Endodermal cell (in vitro differentiated cells): ENCODE measurements around the gene DNAAF9. TPM values are rescaled to one million over a fixed set of nuclear protein-coding genes. Genes with fewer than 3 reads are reported as not detected.

ENCODE experiments used
- DNase-seq: peaks from one replicate; pipeline ENCODE4 v3.0.0-alpha.2; 2017
- H3K27ac ChIP-seq: 2 replicates; pipeline ENCODE4 v1.5.1; 2013; ENCODE audit warnings: mild to moderate bottlenecking, low read depth, low read length, moderate library complexity
- H3K27me3 ChIP-seq: 2 replicates; pipeline ENCODE4 v1.6.1; 2013; ENCODE audit warnings: mild to moderate bottlenecking, low read length, moderate library complexity; ENCODE audit not compliant: insufficient read depth, control insufficient read depth, poor library complexity, severe bottlenecking
- H3K36me3 ChIP-seq: 2 replicates; pipeline ENCODE4 v1.7.0; 2013; ENCODE audit warnings: mild to moderate bottlenecking, low read length, moderate library complexity; ENCODE audit not compliant: control insufficient read depth, insufficient read depth
- H3K4me1 ChIP-seq: one replicate; pipeline ENCODE4 v1.7.0; 2013; ENCODE audit warnings: low read length; ENCODE audit not compliant: control insufficient read depth, insufficient read depth
- H3K4me3 ChIP-seq: 2 replicates; pipeline ENCODE4 v1.5.1; 2013; ENCODE audit warnings: mild to moderate bottlenecking, low read length, moderate library complexity
- H3K9ac ChIP-seq: 2 replicates; pipeline ENCODE4 v1.6.1; 2013; ENCODE audit warnings: mild to moderate bottlenecking, low read length, moderate library complexity; ENCODE audit not compliant: poor library complexity, severe bottlenecking; ENCODE audit errors: extremely low read depth
- H3K9me3 ChIP-seq: 2 replicates; pipeline ENCODE4 v1.6.1; 2013; ENCODE audit warnings: mild to moderate bottlenecking, low read length, moderate library complexity; ENCODE audit not compliant: control insufficient read depth
- H3K27ac Mint-ChIP-seq: 2 replicates; pipeline ENCODE4 v1.8.0; 2020; ENCODE audit warnings: mixed read lengths
- H3K27me3 Mint-ChIP-seq: 2 replicates; pipeline ENCODE4 v1.8.0; 2021; ENCODE audit warnings: mild to moderate bottlenecking, mixed read lengths; ENCODE audit not compliant: insufficient read depth
- H3K36me3 Mint-ChIP-seq: 2 replicates; pipeline ENCODE4 v1.8.0; 2020; ENCODE audit warnings: low read depth, mixed read lengths
- H3K4me1 Mint-ChIP-seq: 2 replicates; pipeline ENCODE4 v1.8.0; 2020; ENCODE audit warnings: mixed read lengths
- H3K4me3 Mint-ChIP-seq: 2 replicates; pipeline ENCODE4 v1.8.0; 2020; ENCODE audit warnings: mild to moderate bottlenecking, moderate library complexity, mixed read lengths
- H3K9me3 Mint-ChIP-seq: 2 replicates; pipeline ENCODE4 v1.8.0; 2020; ENCODE audit warnings: mild to moderate bottlenecking, mixed read lengths
- CTCF ChIP-seq: fragments of 200-600 bp; sonication (generic); conservative IDR thresholded peaks from 2 replicates; pipeline ENCODE4 v1.5.0; 2021; ENCODE audit warnings: antibody characterized with exemption, mild to moderate bottlenecking
- WGBS, 2 experiments: methylation state at CpG; one replicate each; pipeline versions ENCODE4 v1.1.5 to v1.1.7; 2013; ENCODE audit warnings: missing lambda C conversion rate in 2 of 2, mixed read lengths in 1 of 2; ENCODE audit not compliant: insufficient coverage in 1 of 2, insufficient read length in 1 of 2; 5-methylcytosine and 5-hydroxymethylcytosine counted together
- total RNA-seq, 2 donors: library from RNA; stranded (reverse); fragmentation: NEBNext Ultra II Directional in 1 of 2; extraction: Animal tissue kit (Norgen Biotek cat#: 25700) in 1 of 2; gene quantifications; 2 replicates in 1 of 2; 3 replicates in 1 of 2; pipeline ENCODE4 v1.2.1, GENCODE V29; 2021

DNAAF9 gene
- total RNA-seq, 2 donors from 2014 or later: 9.6 to 12.1 TPM

- no peak overlapping the region for H3K9ac ChIP-seq
- DNase-seq: no peak
- H3K27me3 ChIP-seq: peaks cover 6% of the 10 kb centered on the region
- no peaks in the 10 kb centered on the region for H3K9me3 Mint-ChIP-seq
- peaks cover 21% of the 10 kb centered on the region for H3K27me3 Mint-ChIP-seq
- no peak overlapping the region for H3K4me3 ChIP-seq
- H3K36me3 ChIP-seq: no peaks in the 10 kb centered on the region
- H3K36me3 Mint-ChIP-seq: no peaks in the 10 kb centered on the region
- WGBS, 2 experiments: 92 to 94% methylated on average over 9 to 10 of the region's 10 CpGs
- no peak for TF ChIP-seq CTCF
- no peak overlapping the region for H3K27ac ChIP-seq
- peaks cover 10% of the 10 kb centered on the region for H3K4me1 Mint-ChIP-seq
- peaks cover 4% of the 10 kb centered on the region for H3K4me1 ChIP-seq
- peak overlapping the region; percentile 93 for H3K4me3 Mint-ChIP-seq
- peaks cover 7% of the 10 kb centered on the region for H3K9me3 ChIP-seq
- H3K27ac Mint-ChIP-seq: no peak overlapping the region
Measured at GRCh38 chr20:3409417-3409816, 1.9 kb upstream of the DNAAF9 start.

- peak; percentile 92 for DNase-seq
- Mint-ChIP-seq H3K4me1 (peaks cover 10% of the 10 kb centered on the region), H3K4me3 (peak overlapping the region; percentile 93), H3K9me3 (no peaks in the 10 kb centered on the region), H3K27ac (peak overlapping the region; percentile 98), H3K27me3 (peaks cover 21% of the 10 kb centered on the region), H3K36me3 (no peaks in the 10 kb centered on the region)
- Histone ChIP-seq H3K27ac (no peak overlapping the region), H3K9me3 (peaks cover 7% of the 10 kb centered on the region), H3K27me3 (peaks cover 6% of the 10 kb centered on the region), H3K4me3 (peak overlapping the region; percentile 95), H3K36me3 (no peaks in the 10 kb centered on the region), H3K4me1 (peaks cover 4% of the 10 kb centered on the region), H3K9ac (no peak overlapping the region)
- WGBS, 2 experiments: 1% methylated on average over 24 to 46 of the region's 59 CpGs
- TF ChIP-seq CTCF: no peak
Measured at GRCh38 chr20:3407771-3408637, 535 bp upstream of the DNAAF9 start.

GRCh38 chr20:3406481-3407039 lies 909 bp downstream of the DNAAF9 start:
- peak overlapping the region; percentile 93 for H3K4me3 Mint-ChIP-seq
- peaks cover 10% of the 10 kb centered on the region for H3K4me1 Mint-ChIP-seq
- H3K36me3 ChIP-seq: no peaks in the 10 kb centered on the region
- 4 to 10% methylated on average over 4 to 26 of the region's 27 CpGs for WGBS, 2 experiments
- no peaks in the 10 kb centered on the region for H3K36me3 Mint-ChIP-seq
- H3K9ac ChIP-seq: peak overlapping the region; percentile 73
- H3K27ac ChIP-seq: peak overlapping the region; percentile 10
- peaks cover 4% of the 10 kb centered on the region for H3K4me1 ChIP-seq
- H3K4me3 ChIP-seq: peak overlapping the region; percentile 97
- H3K9me3 ChIP-seq: peaks cover 7% of the 10 kb centered on the region
- H3K9me3 Mint-ChIP-seq: no peaks in the 10 kb centered on the region
- peak overlapping the region; percentile 93 for H3K27ac Mint-ChIP-seq
- peak; percentile 64 for DNase-seq
- peaks cover 10% of the 10 kb centered on the region for H3K27me3 Mint-ChIP-seq
- no peak for TF ChIP-seq CTCF
- H3K27me3 ChIP-seq: peaks cover 6% of the 10 kb centered on the region
